Measurements from ENCODE around the gene PCGF2.

The PCGF2 gene

DNA sequence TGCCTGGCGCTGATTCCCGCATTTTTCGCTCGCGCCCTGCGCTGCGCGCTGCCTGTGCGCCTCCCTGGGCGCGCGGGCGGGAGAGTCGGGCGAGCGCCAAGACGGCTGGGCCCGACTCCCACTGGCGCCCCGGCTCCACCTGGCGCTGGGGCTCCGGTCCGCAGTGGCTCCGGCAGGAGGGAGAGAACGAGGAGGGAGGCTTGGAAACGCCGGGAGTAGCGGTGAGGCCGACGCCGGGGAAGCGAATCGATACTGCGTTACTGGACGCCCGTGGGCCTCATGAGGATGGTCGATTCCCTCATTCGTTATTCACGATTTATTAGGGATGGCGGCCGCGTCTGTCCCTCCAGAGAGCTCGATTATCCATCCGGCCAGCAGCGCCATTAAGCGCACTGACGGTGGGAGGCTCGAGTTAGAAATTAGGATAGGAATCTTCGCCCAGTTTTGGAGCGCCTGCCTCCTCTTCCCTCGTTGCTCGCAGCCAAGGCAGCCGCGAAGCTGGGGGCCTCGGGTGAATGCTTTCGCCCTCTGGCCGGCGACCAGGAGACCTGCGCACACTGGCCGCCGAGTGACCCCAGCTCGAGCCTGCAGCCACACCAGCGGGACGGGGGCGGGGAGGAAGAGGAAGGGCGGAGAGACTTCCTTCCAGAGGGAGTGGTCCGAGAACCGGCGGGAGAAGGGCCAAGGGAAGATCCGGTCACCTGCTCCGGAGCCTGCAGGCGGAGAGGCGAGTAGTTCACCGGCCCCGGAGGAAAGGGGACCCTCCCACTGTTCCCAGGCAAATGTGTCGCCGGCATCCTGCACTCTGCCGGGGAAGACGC lies 1.3 kb upstream of the PCGF2 start:
- no peak for DNase-seq (ENCODE audit: low read depth, low spot score)
- H3K4me3 ChIP-seq, result peak overlapping the region; percentile 75
- H3K36me3 ChIP-seq (ENCODE audit: insufficient read depth, low read length), result peaks cover 6% of the 10 kb centered on the region; the same call in 1 of the 2 replicates
- no peak overlapping the region for H3K27ac ChIP-seq
- TF ChIP-seq EZH2 (IDR thresholded peaks at IDR 0.05) (no peak), FOXP2 (optimal IDR thresholded peaks at IDR 0.05; ENCODE audit: control extremely low read depth, extremely low read length, insufficient read depth) (no peak), POLR2AphosphoS5 (IDR thresholded peaks at IDR 0.05; ENCODE audit: borderline replicate concordance, low read depth, low read length) (no peak)
- no peak overlapping the region for H3K9ac ChIP-seq (ENCODE audit: insufficient read length)
- H3K9me3 ChIP-seq (ENCODE audit: low read depth, low read length), result no peaks in the 10 kb centered on the region

DNA sequence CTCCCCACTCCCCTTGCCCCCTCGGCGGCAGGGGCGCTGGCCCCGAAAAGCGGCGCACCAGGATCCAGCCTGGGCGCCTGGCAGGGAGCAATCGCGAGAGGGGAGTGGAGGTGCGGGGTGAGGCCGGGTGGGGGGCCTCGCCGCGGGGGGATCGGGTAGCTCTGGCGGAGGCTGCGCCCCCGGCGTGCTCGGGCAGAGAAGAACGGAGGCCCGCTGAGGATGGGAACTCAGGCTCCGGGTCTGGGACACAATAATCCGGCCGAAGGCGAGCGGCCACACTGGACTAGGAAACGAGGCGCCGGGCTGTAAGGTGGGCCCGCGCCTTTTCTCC lies 721 bp upstream of the PCGF2 start:
- H3K9me3 ChIP-seq (ENCODE audit: low read depth, low read length), result no peaks in the 10 kb centered on the region
- peaks cover 3% of the 10 kb centered on the region; the same call in 1 of the 2 replicates for H3K36me3 ChIP-seq (ENCODE audit: insufficient read depth, low read length)
- peak overlapping the region; percentile 42 for H3K9ac ChIP-seq (ENCODE audit: insufficient read length)
- peak overlapping the region; percentile 75 for H3K4me3 ChIP-seq
- no peak for DNase-seq (ENCODE audit: low read depth, low spot score)
- H3K27ac ChIP-seq, result no peak overlapping the region
- TF ChIP-seq EZH2 (IDR thresholded peaks at IDR 0.05) (no peak), FOXP2 (optimal IDR thresholded peaks at IDR 0.05; ENCODE audit: control extremely low read depth, extremely low read length, insufficient read depth) (no peak), POLR2AphosphoS5 (IDR thresholded peaks at IDR 0.05; ENCODE audit: borderline replicate concordance, low read depth, low read length) (no peak)

DNA sequence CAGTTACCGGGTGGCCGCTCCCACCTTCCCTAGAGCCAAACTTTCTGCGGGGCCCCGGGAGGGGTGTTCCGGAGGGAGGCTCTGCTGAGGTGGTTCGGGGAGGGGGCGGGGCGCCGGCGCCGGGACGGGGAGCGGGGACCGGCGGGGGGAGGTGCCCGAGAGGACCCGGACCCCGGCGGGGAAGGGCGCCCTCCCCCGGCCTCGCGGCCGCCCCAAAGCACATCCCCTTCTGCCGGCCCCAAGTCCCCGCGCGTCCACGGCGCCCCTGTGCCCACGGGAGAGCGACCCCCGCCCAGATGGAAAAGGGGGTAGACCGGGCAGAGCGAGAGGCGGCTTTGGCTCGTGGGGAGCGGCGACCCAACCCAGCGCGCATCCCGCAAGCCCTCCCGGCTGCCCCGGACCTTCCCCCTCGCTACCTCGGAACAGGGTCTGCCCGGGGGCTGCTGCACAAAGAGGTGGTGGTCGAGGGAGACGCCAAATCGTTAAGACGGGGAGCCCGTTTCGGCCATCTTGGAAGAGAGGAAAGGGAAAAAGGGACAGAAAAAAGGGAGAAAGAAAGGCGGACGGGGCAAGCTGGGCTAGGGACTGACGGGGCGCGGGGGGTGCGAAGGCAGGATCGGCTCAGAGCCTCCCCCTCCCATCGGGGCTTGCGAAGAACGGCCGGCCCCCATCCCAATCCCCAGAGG lies 530 bp downstream of the PCGF2 start:
- Histone ChIP-seq H3K9me3 (ENCODE audit: low read depth, low read length) (no peaks in the 10 kb centered on the region), H3K9ac (ENCODE audit: insufficient read length) (peak overlapping the region; percentile 91), H3K4me3 (peak overlapping the region; percentile 99), H3K27ac (peak overlapping the region; percentile 74), H3K36me3 (ENCODE audit: insufficient read depth, low read length) (no peaks in the 10 kb centered on the region; the same call in 1 of the 2 replicates)
- no peak for DNase-seq (ENCODE audit: low read depth, low spot score)
- TF ChIP-seq EZH2 (IDR thresholded peaks at IDR 0.05) (no peak), POLR2AphosphoS5 (IDR thresholded peaks at IDR 0.05; ENCODE audit: borderline replicate concordance, low read depth, low read length) (no peak), FOXP2 (optimal IDR thresholded peaks at IDR 0.05; ENCODE audit: control extremely low read depth, extremely low read length, insufficient read depth) (no peak)

DNA sequence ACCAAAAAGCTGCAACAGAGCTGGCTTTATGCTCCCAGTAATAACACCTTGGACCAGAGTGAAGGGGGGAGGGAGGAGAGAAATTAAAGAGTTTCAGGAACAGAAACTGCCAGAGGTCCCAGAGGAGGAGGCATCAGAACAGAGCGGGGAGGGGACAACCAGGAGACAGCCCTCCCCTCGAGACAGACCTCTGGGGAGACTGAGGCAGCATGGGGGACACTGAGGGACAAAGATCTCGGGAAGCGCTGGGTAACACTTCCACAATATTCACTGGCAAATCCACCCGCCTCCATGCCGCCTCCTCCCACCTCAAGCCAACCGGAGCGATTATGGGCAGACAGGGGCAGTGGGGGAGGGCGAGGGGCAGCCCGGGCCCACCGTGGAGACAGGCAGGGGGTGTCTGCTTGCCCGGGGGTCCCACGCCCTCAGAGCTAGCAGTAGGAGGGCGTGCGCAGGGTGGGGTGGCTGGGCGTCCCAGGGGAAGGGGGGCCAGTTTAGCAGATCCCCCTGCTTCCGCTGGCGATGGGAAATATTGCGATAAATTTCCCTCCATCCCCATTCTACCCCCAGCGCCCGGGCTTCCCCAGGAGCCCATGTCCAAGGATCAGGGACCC lies 1.2 kb downstream of the PCGF2 start:
- peak overlapping the region; percentile 99 for H3K4me3 ChIP-seq
- H3K36me3 ChIP-seq (ENCODE audit: insufficient read depth, low read length), result no peaks in the 10 kb centered on the region; the same call in 1 of the 2 replicates
- TF ChIP-seq POLR2AphosphoS5 (IDR thresholded peaks at IDR 0.05; ENCODE audit: borderline replicate concordance, low read depth, low read length) (no peak), FOXP2 (optimal IDR thresholded peaks at IDR 0.05; ENCODE audit: control extremely low read depth, extremely low read length, insufficient read depth) (no peak), EZH2 (IDR thresholded peaks at IDR 0.05) (no peak)
- H3K9ac ChIP-seq (ENCODE audit: insufficient read length), result peak overlapping the region; percentile 91
- H3K27ac ChIP-seq, result no peak overlapping the region; the same call in 1 of the 2 replicates
- no peak for DNase-seq (ENCODE audit: low read depth, low spot score)
- no peaks in the 10 kb centered on the region for H3K9me3 ChIP-seq (ENCODE audit: low read depth, low read length)

DNA sequence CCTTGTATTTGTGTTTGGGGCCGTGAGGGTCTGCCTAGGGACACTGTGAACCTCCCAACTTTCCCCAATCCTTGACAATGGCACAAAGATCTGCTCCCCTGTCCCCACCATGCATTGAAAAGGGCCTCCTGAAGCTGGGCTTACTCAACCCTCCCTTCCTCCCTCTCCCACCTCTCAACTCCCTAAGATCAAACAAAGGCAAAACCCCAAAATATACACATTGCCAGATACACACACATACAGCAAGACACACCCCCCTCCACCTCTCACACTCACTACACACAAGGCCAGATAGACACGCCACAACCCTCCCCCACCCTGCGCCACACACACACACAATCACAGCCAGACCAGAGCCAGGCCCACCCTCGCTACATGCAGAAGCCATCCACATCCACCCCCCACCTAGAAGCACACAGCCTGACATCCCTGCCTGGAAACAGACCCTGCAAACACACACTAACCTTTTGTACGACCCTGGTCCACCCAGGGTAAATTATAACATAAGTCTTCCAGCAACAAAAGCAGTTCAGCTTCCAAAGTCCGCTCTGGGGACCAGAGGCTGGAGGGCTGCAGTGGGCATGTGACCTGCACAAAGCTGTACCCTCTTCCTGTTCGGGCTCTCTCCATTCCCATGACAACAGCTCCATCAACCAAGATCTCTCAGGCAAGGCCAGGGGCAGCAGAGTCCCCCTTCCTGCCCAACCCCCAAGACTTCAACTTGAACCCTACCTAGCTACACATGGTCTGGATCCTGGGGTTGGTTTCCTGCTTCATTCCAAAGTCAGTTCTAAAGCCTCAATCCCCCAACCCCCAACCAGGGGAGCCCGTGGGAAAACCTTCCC lies 1.9 kb downstream of the PCGF2 start:
- DNase-seq (ENCODE audit: low read depth, low spot score), result no peak
- Histone ChIP-seq H3K27ac (peak overlapping the region; percentile 8; the same call in 1 of the 2 replicates), H3K36me3 (ENCODE audit: insufficient read depth, low read length) (no peaks in the 10 kb centered on the region; the same call in 1 of the 2 replicates), H3K9ac (ENCODE audit: insufficient read length) (peak overlapping the region; percentile 91), H3K4me3 (peak overlapping the region; percentile 99), H3K9me3 (ENCODE audit: low read depth, low read length) (no peaks in the 10 kb centered on the region)
- TF ChIP-seq EZH2 (IDR thresholded peaks at IDR 0.05) (no peak), FOXP2 (optimal IDR thresholded peaks at IDR 0.05; ENCODE audit: control extremely low read depth, extremely low read length, insufficient read depth) (no peak), POLR2AphosphoS5 (IDR thresholded peaks at IDR 0.05; ENCODE audit: borderline replicate concordance, low read depth, low read length) (no peak)

DNA sequence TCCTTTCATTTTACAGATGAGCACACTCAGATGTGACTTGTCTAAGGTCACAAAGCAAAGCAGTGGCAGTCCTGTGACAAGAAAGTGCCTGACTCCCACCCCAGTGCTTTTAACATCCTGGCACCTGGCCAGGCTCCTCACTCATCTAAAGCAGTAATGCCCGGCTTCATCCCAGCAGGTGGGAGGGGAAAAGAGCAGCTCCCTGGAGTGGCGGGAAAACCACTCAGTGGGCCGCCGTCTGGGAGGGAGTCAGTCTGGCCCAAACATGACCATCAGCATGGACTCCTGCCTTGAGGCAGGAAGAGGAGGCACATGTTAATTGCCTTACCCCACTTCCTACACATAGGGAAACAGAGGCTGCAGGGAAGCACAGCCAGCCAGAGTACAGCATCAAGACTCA lies 2.6 kb downstream of the PCGF2 start:
- no peak for DNase-seq (ENCODE audit: low read depth, low spot score)
- Histone ChIP-seq H3K27ac (no peak overlapping the region), H3K9ac (ENCODE audit: insufficient read length) (peak overlapping the region; percentile 91), H3K9me3 (ENCODE audit: low read depth, low read length) (no peaks in the 10 kb centered on the region), H3K36me3 (ENCODE audit: insufficient read depth, low read length) (no peaks in the 10 kb centered on the region; the same call in 1 of the 2 replicates), H3K4me3 (peak overlapping the region; percentile 99)
- TF ChIP-seq POLR2AphosphoS5 (IDR thresholded peaks at IDR 0.05; ENCODE audit: borderline replicate concordance, low read depth, low read length), result no peak
- TF ChIP-seq FOXP2 (optimal IDR thresholded peaks at IDR 0.05; ENCODE audit: control extremely low read depth, extremely low read length, insufficient read depth), result no peak
- no peak for TF ChIP-seq EZH2 (IDR thresholded peaks at IDR 0.05)

DNA sequence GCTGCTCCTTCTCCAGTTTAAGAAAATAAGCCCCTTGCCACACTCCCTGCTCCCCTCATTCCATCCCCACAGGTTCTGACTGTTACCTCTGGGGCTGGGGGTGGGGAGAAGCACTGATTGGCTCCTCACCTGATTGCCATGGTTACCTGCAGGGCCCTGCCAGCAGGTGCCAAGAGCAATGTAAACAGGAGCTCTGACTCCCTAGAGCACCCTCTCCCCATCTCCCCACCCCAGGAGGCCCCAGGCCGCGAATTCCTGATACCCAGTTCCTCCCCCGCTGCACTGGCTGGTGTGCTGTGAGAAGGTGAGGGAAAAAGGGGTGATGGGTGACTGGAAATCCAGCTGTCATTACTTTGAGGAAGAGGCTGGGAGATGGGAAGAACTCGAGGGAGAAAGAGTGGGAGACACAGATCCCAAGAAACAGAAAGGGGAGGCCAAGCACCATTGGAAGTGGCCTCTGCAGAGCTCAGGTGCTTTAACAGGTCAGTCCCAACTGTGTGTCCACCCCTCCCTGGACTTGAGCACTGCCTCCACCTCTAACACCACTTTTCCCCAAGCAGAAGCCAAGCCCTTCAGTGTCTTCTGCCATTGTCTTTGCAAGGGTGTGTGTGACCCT lies 4.5 kb downstream of the PCGF2 start:
- Histone ChIP-seq H3K9ac (ENCODE audit: insufficient read length) (no peak overlapping the region), H3K27ac (no peak overlapping the region), H3K36me3 (ENCODE audit: insufficient read depth, low read length) (peaks cover 14% of the 10 kb centered on the region; the same call in 1 of the 2 replicates), H3K9me3 (ENCODE audit: low read depth, low read length) (no peaks in the 10 kb centered on the region), H3K4me3 (no peak overlapping the region)
- TF ChIP-seq EZH2 (IDR thresholded peaks at IDR 0.05) (no peak), POLR2AphosphoS5 (IDR thresholded peaks at IDR 0.05; ENCODE audit: borderline replicate concordance, low read depth, low read length) (no peak), FOXP2 (optimal IDR thresholded peaks at IDR 0.05; ENCODE audit: control extremely low read depth, extremely low read length, insufficient read depth) (no peak)
- no peak for DNase-seq (ENCODE audit: low read depth, low spot score)
